ENCODE results near the gene HDLBP.

Gene HDLBP

GRCh38 chr2:241244368-241244767, 71.1 kb downstream of the HDLBP start:
- Histone ChIP-seq H3K4me3 (replicated peaks; ENCODE audit: insufficient read depth, low read length) (no peak overlapping the region), H3K27ac (replicated peaks) (no peak overlapping the region), H3K27me3 (ENCODE audit: insufficient read depth, poor library complexity, severe bottlenecking) (no peaks in the 10 kb centered on the region)
- DNase-seq (ENCODE audit: low read depth in 1 of 2, low spot score in 1 of 2): no peak
- TF ChIP-seq POLR2AphosphoS5 (IDR thresholded peaks at IDR 0.05; ENCODE audit: low read depth) (no peak), GABPA (IDR thresholded peaks at IDR 0.05; ENCODE audit: low read depth) (no peak), CTCF (IDR thresholded peaks at IDR 0.05; ENCODE audit: insufficient read depth, low read length) (no peak)

- H3K27ac ChIP-seq (replicated peaks): no peak overlapping the region
- TF ChIP-seq CTCF (IDR thresholded peaks at IDR 0.05; ENCODE audit: insufficient read depth, low read length) (no peak), REST (IDR thresholded peaks at IDR 0.05; ENCODE audit: insufficient replicate concordance, low read depth) (no peak), GABPA (IDR thresholded peaks at IDR 0.05; ENCODE audit: low read depth) (no peak), SPI1 (IDR thresholded peaks at IDR 0.05; ENCODE audit: borderline replicate concordance, low read depth) (no peak), POLR2AphosphoS5 (IDR thresholded peaks at IDR 0.05; ENCODE audit: low read depth) (no peak)
- no peak overlapping the region for H3K4me3 ChIP-seq (replicated peaks; ENCODE audit: insufficient read depth, low read length)
- no peak for DNase-seq (ENCODE audit: low read depth in 1 of 2, low spot score in 1 of 2)
- H3K27me3 ChIP-seq (ENCODE audit: insufficient read depth, poor library complexity, severe bottlenecking): no peaks in the 10 kb centered on the region
These were observed 73.2 kb downstream of the HDLBP start for GRCh38 chr2:241242306-241242705.

GRCh38 chr2:241241669-241242068, 73.8 kb downstream of the HDLBP start:
- Histone ChIP-seq H3K27ac (replicated peaks) (no peak overlapping the region), H3K27me3 (ENCODE audit: insufficient read depth, poor library complexity, severe bottlenecking) (no peaks in the 10 kb centered on the region), H3K4me3 (replicated peaks; ENCODE audit: insufficient read depth, low read length) (no peak overlapping the region)
- no peak for DNase-seq (ENCODE audit: low read depth in 1 of 2, low spot score in 1 of 2)
- no peak for TF ChIP-seq POLR2AphosphoS5 (IDR thresholded peaks at IDR 0.05; ENCODE audit: low read depth)
- TF ChIP-seq GABPA (IDR thresholded peaks at IDR 0.05; ENCODE audit: low read depth): no peak
- TF ChIP-seq CTCF (IDR thresholded peaks at IDR 0.05; ENCODE audit: insufficient read depth, low read length): no peak
- no peak for TF ChIP-seq REST (IDR thresholded peaks at IDR 0.05; ENCODE audit: insufficient replicate concordance, low read depth)
- TF ChIP-seq SPI1 (IDR thresholded peaks at IDR 0.05; ENCODE audit: borderline replicate concordance, low read depth): no peak

GRCh38 chr2:241240320-241241004, 75.0 kb downstream of the HDLBP start:
- no peak overlapping the region for H3K4me3 ChIP-seq (replicated peaks; ENCODE audit: insufficient read depth, low read length)
- no peaks in the 10 kb centered on the region for H3K27me3 ChIP-seq (ENCODE audit: insufficient read depth, poor library complexity, severe bottlenecking)
- H3K27ac ChIP-seq (replicated peaks): no peak overlapping the region
- TF ChIP-seq CTCF (IDR thresholded peaks at IDR 0.05; ENCODE audit: insufficient read depth, low read length): no peak
- no peak for TF ChIP-seq SPI1 (IDR thresholded peaks at IDR 0.05; ENCODE audit: borderline replicate concordance, low read depth)
- TF ChIP-seq POLR2AphosphoS5 (IDR thresholded peaks at IDR 0.05; ENCODE audit: low read depth): no peak
- no peak for TF ChIP-seq GABPA (IDR thresholded peaks at IDR 0.05; ENCODE audit: low read depth)
- no peak for TF ChIP-seq REST (IDR thresholded peaks at IDR 0.05; ENCODE audit: insufficient replicate concordance, low read depth)
- DNase-seq (ENCODE audit: low read depth in 1 of 2, low spot score in 1 of 2): no peak

Measured in HL-60 (cell line).